Left hindlimb (tissue), 1 donor: ENCODE measurements around the gene ECEL1.

ENCODE experiments used
- DNase-seq: peaks from one replicate; pipeline ENCODE4 v3.0.0-alpha.2; 2018

The ECEL1 gene

DNA sequence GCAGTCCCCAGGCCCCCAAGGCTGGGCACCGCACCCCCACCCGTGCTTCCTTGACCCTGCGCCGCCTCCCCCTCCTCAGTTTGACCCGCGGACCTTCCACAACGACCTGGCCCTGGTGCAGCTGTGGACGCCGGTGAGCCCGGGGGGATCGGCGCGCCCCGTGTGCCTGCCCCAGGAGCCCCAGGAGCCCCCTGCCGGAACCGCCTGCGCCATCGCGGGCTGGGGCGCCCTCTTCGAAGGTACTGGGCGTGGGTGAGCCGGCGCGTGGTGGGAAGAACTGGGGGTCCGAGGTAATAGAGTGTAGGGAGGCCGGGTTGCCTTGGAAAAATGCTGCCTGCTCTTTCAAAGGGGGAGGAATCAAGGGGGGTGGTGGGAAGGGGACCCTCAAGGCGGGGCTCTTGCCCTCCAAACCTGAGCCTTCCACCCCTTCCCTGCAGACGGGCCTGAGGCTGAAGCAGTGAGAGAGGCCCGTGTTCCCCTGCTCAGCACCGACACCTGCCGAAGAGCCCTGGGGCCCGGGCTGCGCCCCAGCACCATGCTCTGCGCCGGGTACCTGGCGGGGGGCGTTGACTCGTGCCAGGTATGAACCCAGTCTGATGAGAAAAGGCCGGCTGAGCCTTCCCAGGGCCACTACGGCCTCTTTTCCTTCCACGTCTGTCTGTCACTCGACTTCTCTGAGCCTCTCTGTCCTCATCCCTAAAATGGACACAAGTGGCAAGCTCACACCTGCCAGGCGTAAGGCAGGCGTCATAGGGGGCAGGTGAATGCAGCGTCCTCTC lies 35.2 kb upstream of the ECEL1 start:
- DNase-seq = no peak

DNA sequence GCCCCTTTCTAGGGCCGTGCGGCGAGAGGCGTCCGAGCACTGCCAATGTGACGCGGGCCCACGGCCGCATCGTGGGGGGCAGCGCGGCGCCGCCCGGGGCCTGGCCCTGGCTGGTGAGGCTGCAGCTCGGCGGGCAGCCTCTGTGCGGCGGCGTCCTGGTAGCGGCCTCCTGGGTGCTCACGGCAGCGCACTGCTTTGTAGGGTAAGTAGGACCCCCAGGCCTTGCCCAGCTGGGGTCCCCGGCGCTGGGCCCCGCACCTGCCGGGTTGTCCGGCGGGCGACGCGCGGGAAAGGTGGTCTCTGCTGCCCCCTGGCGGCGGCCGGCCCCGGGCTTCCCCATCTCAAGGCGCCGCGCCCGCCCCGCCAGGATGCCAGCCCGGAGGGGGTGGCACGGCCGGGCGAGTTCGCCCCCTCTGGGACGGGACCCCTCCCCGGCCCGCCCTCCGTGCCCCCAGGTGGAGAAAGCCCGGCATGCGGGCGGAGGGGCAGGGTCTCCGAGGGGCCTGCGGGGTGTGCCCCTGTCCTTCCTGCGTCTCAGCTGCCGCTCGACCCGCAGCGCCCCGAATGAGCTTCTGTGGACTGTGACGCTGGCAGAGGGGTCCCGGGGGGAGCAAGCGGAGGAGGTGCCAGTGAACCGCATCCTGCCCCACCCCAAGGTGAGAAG lies 34.5 kb upstream of the ECEL1 start:
- DNase-seq = no peak

DNA sequence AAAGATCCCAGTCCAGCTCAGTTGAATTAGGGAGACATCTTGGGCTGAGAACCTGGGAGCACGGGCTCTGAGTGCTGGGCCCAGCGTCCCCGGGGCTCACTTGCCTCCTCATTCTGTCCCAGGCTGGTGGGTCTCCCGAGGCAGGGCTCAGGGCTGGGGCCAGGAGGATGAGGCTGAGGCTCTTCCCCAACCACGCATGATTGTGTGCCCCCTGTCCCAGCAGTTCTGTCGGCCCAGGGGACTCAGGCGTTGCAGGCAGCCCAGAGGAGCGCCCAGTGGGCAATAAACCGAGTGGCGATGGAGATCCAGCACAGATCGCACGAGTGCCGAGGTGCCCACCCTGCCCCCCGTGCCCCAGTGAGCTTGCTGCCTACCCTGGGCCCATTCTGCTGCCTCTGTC lies 33.5 kb upstream of the ECEL1 start:
- no peak for DNase-seq

DNA sequence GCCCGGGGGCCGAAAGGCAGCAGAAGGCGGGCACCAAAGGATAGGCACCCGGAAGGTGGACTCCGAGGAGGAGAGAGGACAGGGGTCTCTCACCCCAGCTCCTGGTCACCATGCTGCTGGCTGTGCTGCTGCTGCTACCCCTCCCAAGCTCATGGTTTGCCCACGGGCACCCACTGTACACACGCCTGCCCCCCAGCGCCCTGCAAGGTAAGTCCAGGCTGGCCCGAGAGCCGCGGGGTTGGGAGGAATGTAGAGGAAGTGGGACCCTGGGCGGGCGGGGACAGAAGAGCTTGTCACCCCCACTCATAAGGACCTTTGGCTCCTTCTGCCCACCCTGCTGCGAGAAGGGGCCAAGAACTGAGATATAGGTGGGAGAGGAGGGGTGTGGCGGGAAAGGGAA lies 32.9 kb upstream of the ECEL1 start:
- DNase-seq = no peak

DNA sequence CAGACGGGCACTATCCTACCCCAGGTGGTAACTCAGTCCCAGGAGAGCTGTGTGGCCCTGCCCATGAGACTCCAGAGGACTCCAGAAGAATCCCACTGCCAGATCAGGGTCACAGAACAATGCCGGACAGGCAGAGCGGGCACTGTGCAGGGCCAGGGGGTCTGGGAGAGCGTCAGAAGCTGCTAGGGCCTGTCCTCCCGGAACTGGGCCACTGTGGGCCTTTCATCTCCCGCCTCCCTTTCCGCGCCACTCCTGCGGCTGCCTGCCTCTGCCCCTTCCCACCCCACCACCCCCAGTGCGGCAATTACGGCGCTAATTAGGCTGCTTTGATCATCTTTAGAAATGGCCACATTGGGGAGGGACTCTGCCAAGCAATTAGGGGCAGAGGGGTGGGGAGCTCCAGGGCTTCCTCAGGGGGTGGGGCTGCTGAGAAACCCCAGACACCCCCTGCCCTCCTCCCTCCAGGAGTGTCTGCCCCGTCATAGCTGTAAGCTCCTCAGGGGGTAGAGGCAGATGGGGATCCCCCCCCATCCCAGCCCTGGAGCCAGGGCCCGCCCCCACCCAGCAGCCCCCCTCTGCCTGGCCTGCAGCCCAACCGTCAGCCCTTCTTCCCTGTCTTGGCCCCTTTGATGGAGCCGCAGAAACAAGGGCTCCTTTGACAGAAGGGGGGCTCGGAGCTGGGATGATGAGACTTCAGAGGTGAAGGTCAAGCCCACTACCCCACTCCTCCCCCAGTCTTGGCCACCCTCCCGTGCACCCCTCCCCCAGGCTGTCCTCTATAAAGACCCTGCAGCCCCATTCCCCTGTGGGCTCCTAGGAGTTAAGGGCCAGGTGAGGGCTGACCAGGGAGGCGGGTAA lies 32.2 kb upstream of the ECEL1 start, which contains the start of gene PRSS56:
Gene PRSS56 (plus strand): TSS at position 808 of the 858 bp plus-strand sequence. CDS start 211 bp downstream, outside the sequence.
- no peak for DNase-seq

DNA sequence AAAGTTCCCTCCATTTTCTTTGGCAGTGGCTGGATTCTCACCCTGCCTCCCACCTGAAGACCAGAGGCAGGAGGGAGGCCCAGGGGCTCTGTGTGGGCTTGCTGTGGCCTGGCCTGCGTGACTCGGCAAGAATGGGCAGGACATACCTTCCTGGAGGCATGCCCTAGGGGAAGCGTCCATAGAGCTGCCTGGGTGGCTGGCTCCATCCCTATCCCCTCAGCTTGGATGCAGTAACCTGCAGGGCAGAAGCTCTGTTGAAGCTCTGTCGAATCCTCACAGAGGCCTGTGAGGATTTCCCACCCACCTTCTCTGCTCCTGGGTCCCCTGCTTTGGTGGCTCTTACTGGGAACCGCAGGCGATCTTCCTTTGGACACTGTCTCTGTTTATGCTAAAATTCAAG lies 31.2 kb upstream of the ECEL1 start:
- DNase-seq = no peak

DNA sequence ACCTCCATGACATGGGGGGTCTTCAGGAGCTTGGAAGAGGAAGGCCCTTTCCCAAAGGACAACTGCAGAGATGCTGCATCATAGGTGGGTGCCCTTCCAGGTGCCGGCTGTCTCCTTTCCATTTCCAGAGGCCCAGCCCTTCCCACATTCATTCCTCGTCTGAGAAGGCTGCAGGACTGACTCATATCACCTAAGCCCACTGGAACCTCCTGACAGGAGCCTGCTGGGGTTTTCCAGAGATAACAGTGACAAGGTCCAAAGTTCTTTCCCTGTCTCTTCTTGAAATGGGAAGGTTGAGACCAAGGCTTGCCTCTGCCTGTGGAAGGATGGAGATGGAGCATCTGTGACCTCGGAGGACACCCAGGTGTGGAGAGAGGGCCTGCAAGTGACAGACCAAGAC lies 28.9 kb upstream of the ECEL1 start:
- DNase-seq = no peak

DNA sequence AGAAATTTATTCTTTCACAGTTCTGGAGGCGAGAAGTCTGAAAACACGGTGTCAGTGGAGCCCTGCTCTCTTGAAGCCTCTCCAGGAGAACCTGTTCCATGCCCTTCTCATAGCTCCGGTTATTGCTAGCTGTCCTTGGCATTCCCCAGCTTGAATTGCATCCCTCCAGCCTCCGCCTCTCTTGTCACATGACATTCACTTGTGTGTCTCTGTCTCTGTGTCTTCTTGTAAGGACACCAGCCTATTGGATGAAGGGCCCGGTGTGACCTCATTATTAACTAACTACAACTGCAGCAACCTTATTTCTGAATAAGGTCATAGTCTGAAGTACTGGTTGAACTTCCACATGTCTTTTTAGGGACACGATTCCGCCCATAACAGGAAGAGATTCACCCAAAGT lies 28.0 kb upstream of the ECEL1 start:
- no peak for DNase-seq

DNA sequence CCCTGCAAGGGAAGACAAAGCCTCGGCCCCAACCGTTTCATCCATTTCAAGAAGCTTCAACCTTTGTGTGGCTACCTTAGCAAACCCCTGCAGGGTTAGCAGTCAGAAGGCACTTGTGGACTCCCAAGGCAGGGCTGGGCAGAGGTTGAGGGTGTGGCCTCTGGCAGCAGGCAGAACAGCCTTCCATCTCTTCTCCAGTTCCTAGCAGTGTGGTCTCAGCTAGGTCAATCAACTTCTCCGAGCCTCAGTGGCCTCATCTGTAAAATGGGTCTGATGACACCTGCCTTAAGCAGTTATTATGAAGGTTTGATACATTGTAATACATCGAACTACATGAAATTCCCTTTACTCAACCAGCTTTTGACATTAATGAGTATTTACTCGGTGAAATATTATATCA lies 25.7 kb upstream of the ECEL1 start:
- DNase-seq = no peak

DNA sequence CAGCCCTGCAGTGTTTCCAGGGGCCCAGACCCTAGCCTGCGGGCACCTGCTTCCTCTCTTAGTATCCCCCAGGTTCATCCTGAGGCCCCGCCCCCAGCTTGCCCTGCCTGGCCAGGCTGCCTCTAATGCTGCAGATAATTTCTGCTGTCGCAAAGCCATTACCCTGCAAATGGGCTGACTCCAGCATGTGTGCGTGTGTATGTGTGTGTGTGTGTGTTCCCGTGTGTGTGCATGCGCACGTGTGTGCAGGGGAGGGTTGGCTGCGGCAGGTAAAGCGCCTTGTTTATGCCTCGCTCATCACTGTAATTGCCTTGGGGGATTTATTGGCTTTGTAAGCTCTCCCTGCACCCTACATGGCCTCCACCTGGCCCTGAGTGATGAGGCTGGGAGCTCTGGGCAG lies 25.0 kb upstream of the ECEL1 start:
- no peak for DNase-seq

DNA sequence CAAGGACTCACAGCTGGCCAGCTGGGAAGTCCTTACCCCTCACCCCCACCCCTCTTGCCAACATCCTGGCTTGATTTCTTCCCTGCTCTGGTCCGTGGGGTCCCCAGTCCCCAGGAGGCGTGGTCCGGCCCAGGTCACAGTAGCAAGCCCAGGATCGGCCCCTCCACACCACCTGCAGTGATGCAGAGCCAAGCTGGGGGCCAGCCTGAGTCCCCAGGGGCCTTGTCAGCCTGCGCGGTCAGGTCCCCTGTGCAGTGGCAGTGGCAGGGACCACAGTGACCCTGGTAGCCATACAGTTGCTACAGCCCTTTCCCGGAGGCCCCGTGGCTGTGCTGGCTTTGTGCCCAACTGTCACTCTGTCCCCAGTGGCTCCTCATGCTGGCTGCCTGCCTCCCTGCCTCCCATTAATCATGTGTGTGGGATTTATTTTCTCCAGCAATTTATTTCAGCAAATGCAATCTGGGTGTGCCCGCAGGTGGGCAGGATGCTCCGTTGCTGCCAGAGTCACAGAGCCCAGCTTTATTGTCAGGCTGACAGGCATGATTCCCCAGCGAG lies 23.8 kb upstream of the ECEL1 start:
- no peak for DNase-seq

DNA sequence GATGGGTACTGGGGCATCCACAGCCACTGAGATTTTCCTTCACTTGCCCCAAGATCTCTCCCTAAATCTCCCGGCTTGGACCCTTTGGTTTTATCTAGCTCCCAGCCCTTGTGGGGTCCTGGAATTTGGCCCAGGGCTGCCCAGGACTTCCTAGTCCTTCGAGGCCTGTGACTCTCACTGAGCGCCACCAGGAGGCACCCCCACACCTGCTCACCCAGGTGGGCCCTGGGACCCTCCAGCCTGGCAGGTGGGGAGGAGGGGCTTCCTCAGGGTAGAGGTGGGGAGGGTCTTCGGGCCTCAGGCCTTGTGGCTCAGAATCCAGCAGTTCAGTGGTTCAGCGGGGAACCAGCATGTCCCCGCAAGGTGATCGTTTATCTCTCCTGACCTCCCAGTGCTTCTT lies 20.6 kb upstream of the ECEL1 start:
- no peak for DNase-seq

DNA sequence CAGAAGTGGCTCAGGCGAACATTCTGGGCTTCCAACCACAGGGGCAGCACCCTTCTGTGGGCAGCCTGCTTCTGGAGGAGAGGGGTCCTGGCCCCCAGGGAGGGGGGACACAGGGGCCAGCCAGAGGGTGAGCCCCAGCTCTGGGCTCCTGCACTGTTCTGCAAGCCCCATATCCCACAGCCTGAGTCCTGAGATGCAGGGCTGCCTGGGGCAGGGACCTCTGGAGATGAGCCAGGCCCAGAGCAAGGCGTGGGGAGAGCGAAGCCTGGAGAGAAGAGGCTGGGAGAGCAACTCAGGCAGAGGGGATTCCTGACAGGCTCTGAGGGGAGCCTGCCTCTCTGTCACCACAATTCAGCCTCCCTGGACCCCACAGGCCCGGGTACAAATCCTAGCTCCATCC lies 19.1 kb upstream of the ECEL1 start:
- no peak for DNase-seq

DNA sequence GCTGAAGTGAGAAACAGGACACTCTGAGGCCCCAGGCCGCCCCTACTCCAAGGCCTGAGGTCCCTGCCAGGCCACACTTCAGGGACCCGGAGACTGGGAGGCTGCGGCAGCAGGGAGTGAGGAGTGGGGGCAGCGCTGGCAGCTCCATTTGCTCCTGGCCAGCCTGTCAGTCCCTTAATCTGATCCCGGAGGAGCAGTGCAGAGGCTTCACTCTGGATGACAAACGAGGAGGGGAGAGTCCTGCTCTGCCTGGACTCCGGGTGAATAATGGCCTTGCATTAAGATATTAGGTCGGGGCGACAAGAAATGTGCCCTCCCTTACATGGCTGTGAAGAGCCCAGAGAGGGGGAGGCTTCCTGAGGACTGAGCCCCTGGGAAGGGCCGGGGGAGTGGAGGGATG lies 18.2 kb upstream of the ECEL1 start:
- no peak for DNase-seq

DNA sequence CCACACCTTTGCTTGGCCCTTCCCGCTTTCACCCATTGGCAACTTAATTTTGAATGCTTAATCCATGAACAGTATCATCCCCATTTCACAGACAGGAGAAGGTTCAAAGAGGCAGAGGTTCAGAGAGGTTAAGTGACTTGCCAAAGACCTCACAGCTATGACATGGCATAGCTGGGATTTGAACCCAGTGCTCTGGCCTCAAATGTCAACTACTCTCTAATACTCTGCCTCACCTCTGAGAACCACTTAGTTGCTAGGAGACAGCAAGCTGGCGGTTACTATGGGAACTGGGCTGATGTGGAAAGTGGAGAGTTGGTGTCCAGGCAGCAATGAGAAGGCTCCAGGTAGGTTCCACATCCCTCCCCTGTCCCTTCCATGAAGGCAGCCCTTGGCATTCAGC lies 16.8 kb upstream of the ECEL1 start:
- DNase-seq = no peak

DNA sequence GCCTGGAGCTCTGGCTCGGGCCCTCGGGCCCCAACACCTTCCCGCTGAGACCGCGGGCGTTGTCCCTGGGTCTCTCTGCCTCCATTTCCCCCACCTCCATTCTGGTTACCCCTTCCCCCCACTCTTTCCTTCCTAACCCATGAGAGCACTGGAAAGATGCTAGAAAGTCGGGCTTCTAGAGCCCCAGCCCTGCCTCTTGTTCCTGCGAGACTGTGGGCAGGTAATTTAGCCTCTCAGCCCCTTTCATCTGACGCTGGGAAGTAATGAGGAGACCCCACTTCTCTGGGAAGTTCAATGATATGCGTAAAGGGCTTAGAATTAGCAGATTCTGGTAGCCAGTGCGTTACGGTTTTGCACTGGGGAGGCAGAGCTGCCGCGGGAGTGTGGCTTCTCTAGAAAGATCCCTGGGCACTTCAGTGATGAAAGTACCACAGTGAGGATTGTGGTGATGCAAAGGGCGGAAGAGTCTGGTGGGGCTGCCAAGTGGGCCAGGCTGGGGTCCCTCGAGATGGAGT lies 16.2 kb upstream of the ECEL1 start:
- DNase-seq = no peak

DNA sequence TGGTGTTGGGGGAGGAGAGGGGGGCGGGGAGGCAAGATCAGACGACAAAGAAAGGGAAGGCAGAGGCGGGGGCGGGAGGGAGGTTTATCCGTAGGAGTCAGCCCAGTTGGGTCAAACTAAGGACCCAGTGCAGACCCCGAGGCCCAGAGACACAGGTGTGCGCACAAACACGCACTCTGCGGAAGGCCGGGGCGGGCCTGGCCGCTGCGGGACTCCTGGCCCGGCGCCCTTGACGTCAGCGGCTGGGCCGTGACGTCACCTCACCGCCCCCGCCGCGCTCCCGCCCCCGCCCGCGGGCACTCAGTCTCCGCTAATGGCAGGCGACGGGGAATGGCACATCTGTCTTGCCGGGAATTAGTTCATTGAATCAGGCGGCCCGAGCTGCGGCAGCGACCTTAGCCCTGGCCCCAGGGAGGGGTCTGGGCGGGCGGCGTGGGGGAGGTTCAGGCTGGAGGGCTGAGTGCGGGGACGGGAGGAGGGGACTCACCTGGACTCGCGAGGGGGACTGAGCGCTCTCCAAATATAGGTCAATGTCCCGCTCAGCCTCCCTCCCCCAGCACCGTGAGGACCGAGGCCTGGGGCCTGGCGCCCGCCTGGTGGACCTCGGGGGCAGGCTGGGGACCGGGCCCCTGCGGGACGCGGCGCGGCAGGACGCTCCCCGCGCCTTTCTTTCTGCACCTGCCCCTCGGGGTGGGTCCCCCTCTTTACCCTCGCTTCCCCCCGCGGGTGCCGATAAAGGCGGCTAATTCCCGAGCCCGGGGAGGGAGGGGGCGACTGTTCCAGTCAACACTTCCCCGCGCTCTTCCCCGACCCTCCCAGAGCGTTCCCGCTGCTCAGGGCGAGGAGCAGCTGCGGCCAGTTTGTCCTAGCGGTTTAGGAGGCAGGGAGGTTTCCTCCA lies 15.5 kb upstream of the ECEL1 start:
- DNase-seq = no peak

DNA sequence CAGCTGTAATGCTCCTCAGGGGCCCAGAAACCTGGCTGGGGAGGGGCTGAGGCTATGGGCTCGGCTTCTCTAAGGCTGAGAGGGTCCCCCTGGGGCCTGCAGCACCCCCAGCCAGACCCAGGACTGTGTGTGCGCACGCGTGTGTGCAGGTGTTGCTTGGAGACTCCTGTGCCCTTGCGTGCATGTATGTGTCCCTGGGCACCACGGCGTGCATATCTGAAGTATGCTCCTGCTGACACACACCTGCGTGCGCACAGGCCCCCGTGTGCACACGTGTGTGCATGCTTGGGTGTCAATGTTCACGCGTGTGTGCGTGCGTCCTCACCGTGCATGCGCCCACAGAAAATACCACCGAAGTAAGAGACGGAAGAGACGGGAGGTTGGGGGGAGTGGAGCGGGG lies 14.9 kb upstream of the ECEL1 start:
- no peak for DNase-seq

DNA sequence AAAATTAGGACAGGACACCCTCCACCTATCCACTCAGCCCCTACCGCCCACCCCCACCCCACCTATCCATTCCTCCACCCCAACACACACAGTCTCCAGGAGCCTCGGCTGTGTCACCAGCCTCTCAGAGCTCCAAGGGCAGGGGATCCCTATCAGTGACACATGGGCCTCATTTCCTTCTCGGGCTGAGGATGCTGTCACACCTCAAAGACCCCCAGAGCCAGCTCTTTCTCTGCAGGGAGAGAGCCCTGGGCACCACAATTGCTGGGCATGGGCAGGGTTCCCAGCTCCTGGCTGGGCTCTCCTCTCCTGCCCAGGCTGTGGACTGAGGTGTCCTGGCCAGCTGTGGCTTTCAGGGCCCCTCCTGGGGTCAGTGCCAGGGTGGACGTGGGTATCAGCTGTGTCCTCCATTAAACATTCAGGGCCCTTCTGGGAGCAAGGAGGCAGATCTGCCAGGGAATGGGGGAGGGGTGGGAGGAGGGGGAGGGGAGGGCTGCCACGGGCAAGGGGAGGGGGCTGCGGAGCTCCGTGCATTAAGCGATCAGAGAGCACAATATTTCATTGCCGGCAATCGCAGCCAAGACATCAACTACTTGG lies 14.3 kb upstream of the ECEL1 start:
- DNase-seq = no peak

DNA sequence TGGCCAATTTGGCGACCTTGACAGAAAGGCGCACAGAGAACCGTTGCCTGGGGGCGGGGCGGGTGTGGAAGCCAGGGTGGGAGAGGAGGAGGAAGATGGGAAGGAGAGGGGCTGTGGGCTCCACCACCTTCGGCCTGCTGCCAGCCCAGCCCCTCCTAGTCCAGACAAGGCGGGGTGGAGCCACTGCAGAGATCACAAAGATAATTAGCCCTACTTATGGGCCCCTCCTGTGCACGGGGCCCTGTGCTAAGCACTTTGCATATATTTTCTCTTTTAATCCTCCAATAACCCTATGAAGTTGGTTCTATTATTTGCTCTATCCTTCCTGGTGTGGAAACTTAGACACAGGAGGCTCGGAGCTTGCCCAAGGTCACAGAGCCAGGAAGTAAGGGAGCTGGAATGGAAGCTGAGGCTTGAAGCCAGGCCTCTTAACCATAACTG lies 13.7 kb upstream of the ECEL1 start:
- no peak for DNase-seq

DNA sequence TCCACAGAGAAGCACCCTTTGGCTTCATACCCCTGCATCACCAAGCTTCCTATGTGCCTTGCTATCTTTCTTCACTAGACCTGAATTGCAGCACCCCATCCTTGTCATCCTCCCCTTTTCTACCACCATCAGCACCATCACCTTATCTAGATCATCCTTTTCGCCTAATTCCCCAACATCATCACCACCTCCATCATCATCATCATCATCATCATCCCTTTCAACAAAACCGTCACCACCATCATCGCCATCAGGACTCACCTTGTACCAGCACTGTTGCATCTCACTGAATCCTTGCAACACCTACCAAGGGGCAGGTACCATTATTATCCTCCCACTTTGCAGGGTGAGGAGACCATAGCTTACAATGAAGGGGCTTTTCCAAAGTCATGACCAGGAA lies 10.8 kb upstream of the ECEL1 start:
- no peak for DNase-seq

DNA sequence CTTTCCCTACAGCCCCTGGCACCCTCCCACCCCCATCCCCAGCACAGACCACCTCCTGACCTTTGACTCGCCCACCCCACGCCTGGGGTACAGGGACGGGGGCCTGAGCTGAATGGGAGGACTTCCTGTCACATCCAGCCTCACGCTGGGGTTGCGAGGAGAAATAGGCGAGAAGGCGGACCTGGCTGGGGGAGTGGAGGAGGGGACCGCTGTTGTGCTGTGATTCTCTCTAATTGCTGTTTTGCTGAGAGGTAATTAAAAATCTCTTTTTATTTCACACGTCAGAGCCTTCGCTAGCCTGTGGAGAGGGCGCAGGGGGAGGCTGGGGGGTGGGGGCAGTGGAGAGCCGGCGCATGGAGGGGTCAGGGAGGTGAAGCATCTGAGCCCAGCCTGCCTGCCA lies 9.7 kb upstream of the ECEL1 start:
- DNase-seq = no peak
